ENCODE results near the gene KIAA1958.

KIAA1958 gene

DNA sequence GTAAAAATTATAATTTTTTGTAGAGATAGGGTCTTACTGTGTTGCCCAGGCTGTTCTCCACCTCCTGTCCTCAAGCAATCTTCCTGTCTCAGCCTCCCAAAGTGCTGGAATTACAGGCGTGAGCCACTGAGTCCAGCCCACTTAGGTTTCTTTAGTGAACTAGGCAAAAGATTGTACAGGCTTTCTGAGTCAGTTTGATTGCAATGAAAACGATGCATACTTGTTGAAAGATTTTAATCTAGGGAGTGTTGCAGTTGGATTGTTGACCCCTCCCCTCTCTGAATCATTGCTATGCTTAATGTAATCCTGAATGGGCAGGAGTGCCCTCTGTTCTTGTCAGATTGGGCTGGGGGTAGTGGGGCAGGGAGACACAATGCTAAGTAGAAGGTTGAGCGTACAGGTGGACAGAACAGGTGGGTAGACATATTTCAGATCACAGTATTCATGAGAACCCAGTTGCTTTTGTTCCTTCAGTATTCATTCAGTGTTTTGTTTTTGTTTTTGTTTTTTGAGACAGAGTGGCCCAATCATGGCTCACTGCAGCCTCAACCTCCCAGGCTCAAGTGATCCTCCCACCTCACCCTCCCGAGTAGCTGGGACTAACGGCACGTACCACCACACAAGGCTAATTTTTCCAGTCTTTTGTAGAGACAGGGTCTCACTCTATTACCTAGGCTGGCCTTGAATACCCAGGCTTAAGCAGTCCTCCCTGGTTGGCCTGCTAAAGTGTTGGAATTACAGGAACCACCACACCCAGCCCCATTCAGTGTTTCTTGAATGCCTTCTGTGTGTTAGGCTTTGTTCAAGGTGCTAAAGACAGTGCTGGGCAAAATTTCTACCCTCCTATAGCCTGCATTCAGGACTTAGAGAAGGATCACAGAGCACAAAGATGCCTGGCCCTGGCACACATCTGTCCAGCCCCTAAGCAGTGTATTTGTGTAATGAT lies 70.1 kb downstream of the KIAA1958 start:
- ChIA-PET POLR2A (ENCODE audit: low non-redundant PET) (interaction anchor here (0.8 kb wide), 1 partner anchor 70 kb away, joined by 4 read pairs; the partner anchor contains the start of gene KIAA1958), CTCF (interaction anchor here (0.5 to 0.9 kb wide), 3 partner anchors 13 to 909 kb away, joined by 4 to 5 read pairs (median 4); no protein-coding TSS in a partner anchor)
- no peak overlapping the region for H3K27ac ChIP-seq
- peak; percentile 70 for DNase-seq (ENCODE audit: low spot score)
- TF ChIP-seq, protein P1, sequence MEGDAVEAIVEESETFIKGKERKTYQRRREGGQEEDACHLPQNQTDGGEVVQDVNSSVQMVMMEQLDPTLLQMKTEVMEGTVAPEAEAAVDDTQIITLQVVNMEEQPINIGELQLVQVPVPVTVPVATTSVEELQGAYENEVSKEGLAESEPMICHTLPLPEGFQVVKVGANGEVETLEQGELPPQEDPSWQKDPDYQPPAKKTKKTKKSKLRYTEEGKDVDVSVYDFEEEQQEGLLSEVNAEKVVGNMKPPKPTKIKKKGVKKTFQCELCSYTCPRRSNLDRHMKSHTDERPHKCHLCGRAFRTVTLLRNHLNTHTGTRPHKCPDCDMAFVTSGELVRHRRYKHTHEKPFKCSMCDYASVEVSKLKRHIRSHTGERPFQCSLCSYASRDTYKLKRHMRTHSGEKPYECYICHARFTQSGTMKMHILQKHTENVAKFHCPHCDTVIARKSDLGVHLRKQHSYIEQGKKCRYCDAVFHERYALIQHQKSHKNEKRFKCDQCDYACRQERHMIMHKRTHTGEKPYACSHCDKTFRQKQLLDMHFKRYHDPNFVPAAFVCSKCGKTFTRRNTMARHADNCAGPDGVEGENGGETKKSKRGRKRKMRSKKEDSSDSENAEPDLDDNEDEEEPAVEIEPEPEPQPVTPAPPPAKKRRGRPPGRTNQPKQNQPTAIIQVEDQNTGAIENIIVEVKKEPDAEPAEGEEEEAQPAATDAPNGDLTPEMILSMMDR (conservative IDR thresholded peaks at IDR 0.05; ENCODE audit: low read depth), result no peak

DNA sequence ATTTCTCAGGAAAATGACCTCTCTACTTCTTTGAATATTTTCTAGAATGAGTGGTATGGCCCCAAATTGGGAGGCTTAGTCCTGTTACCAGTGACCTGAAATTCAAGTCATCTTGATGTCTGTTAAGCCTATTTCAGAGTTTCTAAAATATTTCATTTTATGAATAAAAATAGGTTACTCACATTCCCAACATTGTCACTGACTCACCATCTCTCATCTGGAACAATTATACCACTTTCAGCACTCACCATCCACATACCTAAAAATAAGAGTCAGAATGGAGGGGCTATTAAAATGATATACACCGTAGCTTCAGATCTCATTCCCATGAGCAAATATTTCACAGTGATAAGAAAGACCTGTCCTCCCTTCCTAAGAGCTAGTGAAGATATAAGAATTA lies 71.8 kb downstream of the KIAA1958 start:
- ChIA-PET POLR2A (ENCODE audit: low non-redundant PET) (no interaction called here), CTCF (no interaction called here)
- peak; percentile 81 for DNase-seq (ENCODE audit: low spot score)
- H3K27ac ChIP-seq, result no peak overlapping the region
- TF ChIP-seq, protein P1 (conservative IDR thresholded peaks at IDR 0.05; ENCODE audit: low read depth), result no peak

DNA sequence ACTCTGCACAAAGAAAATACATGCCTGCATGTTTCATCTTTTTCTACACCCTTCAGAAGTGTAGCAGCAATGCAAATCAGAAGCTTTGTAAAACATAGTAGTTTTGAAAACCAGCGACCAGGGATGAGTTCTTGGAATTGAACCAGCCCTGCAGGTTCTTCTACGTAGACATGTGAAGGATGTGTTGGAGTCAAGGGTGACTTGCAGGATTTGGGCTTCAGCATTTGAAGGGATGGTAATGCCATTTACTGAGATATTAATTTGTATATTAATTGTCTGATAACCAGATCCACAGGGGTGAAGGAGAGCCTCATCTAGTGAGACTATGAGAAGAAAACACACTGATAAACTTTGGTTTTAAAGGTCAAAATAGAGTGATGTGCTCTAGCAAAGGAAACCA lies 72.4 kb downstream of the KIAA1958 start:
- H3K27ac ChIP-seq, result no peak overlapping the region
- ChIA-PET CTCF (no interaction called here), POLR2A (ENCODE audit: low non-redundant PET) (no interaction called here)
- TF ChIP-seq, protein P1 (conservative IDR thresholded peaks at IDR 0.05; ENCODE audit: low read depth), result no peak
- no peak for DNase-seq (ENCODE audit: low spot score)

DNA sequence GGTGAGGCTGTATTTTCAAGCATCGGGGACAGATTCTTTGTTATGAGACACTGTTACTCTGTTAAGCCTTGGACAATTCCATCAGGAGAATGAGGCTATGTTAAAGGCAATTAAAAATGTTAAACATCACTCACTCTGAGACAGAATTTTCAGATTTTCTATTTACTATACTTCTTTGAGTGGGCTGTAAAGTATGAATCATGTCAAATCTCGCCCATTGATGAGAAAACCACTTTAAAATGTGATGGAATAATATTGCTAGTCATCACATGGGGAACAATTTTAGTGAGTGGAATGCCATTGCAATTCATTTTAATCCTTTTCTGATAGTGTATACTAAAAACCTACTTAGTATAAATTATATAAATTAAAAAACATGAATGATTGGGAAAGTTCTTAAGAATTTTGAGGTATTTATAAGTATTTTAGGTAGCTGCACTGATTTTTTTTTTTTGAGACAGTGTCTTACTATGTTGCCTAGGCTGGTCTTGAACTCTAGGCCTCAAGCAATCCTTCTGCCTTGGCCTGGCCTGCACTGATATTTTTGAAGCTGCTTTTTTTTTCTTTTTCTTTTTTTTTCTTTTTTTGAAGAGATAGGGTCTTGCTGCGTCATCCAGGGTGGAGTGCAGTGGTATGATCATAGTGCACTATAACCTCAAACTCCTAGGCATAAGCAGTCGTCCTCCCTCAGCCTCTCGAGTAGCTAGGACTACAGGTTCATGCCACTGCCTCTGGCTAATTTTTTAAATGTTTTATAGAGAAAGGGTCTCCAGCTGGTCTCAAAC lies 73.2 kb downstream of the KIAA1958 start:
- H3K27ac ChIP-seq, result no peak overlapping the region
- TF ChIP-seq, protein P1 (conservative IDR thresholded peaks at IDR 0.05; ENCODE audit: low read depth), result no peak
- no peak for DNase-seq (ENCODE audit: low spot score)
- ChIA-PET POLR2A (ENCODE audit: low non-redundant PET) (interaction anchor here (0.6 to 0.7 kb wide), 2 partner anchors 17 to 811 kb away, joined by 5 read pairs; no protein-coding TSS in a partner anchor), CTCF (no interaction called here)

DNA sequence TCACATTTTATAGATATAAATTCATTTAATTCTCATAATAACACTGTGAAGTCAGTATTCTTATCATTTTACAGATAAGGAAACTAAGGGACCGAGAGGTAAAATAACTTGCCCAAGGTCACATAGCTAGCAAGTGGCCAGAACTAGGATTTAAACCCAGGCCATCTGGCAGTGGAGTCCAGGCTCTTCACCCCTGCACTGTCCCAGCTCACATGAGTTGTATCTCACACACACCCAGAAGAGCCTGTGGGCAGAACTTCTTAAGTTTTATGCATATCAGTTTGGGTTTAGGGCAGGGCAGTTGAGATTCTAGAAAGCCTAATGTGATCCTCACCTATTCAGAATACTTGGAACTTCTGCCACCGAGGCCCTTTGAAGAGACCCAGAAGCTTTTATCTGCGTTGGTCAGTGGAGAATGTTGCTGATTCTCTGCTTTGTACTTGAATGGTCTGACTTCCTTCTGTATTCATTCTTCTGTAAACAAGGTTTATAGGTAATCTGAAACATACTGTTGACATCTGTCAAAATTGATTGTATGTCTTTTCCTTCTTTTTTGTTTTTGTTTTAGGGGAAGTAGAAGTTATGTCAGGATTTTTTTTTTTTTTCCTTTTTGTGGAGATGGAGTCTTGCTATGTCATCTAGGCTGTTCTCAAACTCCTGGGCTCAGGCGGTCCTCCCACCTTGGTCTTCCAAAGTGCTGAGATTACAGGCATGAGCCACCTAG lies 75.8 kb downstream of the KIAA1958 start:
- ChIA-PET CTCF (no interaction called here), POLR2A (ENCODE audit: low non-redundant PET) (no interaction called here)
- no peak for DNase-seq (ENCODE audit: low spot score)
- no peak overlapping the region for H3K27ac ChIP-seq
- TF ChIP-seq, protein P1 (conservative IDR thresholded peaks at IDR 0.05; ENCODE audit: low read depth), result no peak

DNA sequence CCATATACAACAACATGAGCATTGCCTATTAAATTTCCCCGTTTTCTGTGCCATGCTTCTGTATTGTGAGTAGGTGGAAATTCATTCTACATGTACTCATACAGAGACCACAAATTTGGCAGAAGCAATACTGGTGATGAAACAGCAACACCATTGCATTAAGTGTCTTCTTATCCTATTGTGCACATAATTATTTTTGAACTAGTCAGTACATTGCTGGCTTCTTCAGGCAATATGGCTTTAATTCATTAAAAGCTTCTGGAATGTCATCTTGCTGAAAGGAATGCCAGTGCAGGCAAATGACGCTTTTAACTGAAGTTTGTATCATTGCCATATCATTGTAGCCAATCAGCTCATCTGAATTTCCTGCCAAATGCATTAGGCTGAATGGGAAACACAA lies 82.6 kb downstream of the KIAA1958 start:
- POLR2A ChIA-PET (ENCODE audit: low non-redundant PET), result no interaction called here
- H3K27ac ChIP-seq, result no peak overlapping the region
- no peak for DNase-seq (ENCODE audit: low spot score)
- CTCF ChIA-PET, result interaction anchor here (1.6 kb wide), 1 partner anchor 12 kb away, joined by 5 read pairs; no protein-coding TSS in a partner anchor
- TF ChIP-seq, protein P1 (conservative IDR thresholded peaks at IDR 0.05; ENCODE audit: low read depth), result no peak
